Ishikawa (cell line): ENCODE data around the gene MAMLD1.

Experiments used
- CEBPB ChIP-seq: IDR thresholded peaks from 2 replicates; pipeline ENCODE4 v1.6.1; 2012
- CREB1 ChIP-seq: IDR thresholded peaks from 2 replicates; pipeline ENCODE4 v1.6.1; 2012; ENCODE audit warnings: low read depth
- EGR1 ChIP-seq: IDR thresholded peaks from 2 replicates; pipeline ENCODE4 v1.6.1; 2012
- EP300 ChIP-seq: IDR thresholded peaks from 2 replicates; pipeline ENCODE4 v1.6.1; 2012; ENCODE audit warnings: borderline replicate concordance
- FOXM1 ChIP-seq: IDR thresholded peaks from 2 replicates; pipeline ENCODE4 v1.6.1; 2012; ENCODE audit warnings: low read depth, borderline replicate concordance
- MAX ChIP-seq: IDR thresholded peaks from 2 replicates; pipeline ENCODE4 v1.6.1; 2012
- NFIC ChIP-seq: IDR thresholded peaks from 2 replicates; pipeline ENCODE4 v1.6.1; 2012
- RAD21 ChIP-seq: IDR thresholded peaks from 2 replicates; pipeline ENCODE4 v1.6.1; 2012; ENCODE audit warnings: low read depth
- REST ChIP-seq: IDR thresholded peaks from 2 replicates; pipeline ENCODE4 v1.6.1; 2012; ENCODE audit warnings: low read depth, mild to moderate bottlenecking
- TAF1 ChIP-seq: IDR thresholded peaks from 2 replicates; pipeline ENCODE4 v1.6.1; 2012; ENCODE audit warnings: low read depth, mild to moderate bottlenecking
- TCF12 ChIP-seq: IDR thresholded peaks from 2 replicates; pipeline ENCODE4 v1.6.1; 2012; ENCODE audit warnings: low read depth
- TEAD4 ChIP-seq: IDR thresholded peaks from 2 replicates; pipeline ENCODE4 v1.6.1; 2012
- USF1 ChIP-seq: IDR thresholded peaks from 2 replicates; pipeline ENCODE4 v1.6.1; 2012
- YY1 ChIP-seq: IDR thresholded peaks from 2 replicates; pipeline ENCODE4 v1.6.1; 2012; ENCODE audit warnings: low read depth
- ZBTB7A ChIP-seq: IDR thresholded peaks from 2 replicates; pipeline ENCODE4 v1.6.1; 2012; ENCODE audit warnings: low read depth

MAMLD1 gene

GRCh38 chrX:150352114-150352513 lies 11.0 kb upstream of the MAMLD1 start:
- TF ChIP-seq REST (no peak), TEAD4 (no peak), RAD21 (no peak)

GRCh38 chrX:150352581-150352980 lies 10.5 kb upstream of the MAMLD1 start:
- no peak for TF ChIP-seq TAF1
- TF ChIP-seq CEBPB: no peak
- no peak for TF ChIP-seq RAD21
- no peak for TF ChIP-seq MAX

- TF ChIP-seq MAX: no peak
- TF ChIP-seq CEBPB: no peak
- no peak for TF ChIP-seq NFIC
- TF ChIP-seq USF1: no peak
- no peak for TF ChIP-seq TAF1
- no peak for TF ChIP-seq TCF12
- no peak for TF ChIP-seq REST
- TF ChIP-seq CREB1: no peak
- TF ChIP-seq EP300: no peak
- TF ChIP-seq TEAD4: no peak
- no peak for TF ChIP-seq EGR1
- no peak for TF ChIP-seq FOXM1
- TF ChIP-seq YY1: no peak
- TF ChIP-seq RAD21: no peak
Measured at GRCh38 chrX:150355913-150356312, 7.2 kb upstream of the MAMLD1 start.

GRCh38 chrX:150357790-150358189 lies 5.3 kb upstream of the MAMLD1 start:
- TF ChIP-seq TAF1 (no peak), EGR1 (no peak), FOXM1 (no peak), TEAD4 (no peak), USF1 (no peak), TCF12 (no peak), EP300 (no peak), MAX (no peak)

- TF ChIP-seq MAX (no peak), ZBTB7A (no peak), EP300 (no peak), USF1 (no peak), RAD21 (no peak)
Measured at GRCh38 chrX:150358651-150359050, 4.5 kb upstream of the MAMLD1 start.

GRCh38 chrX:150360331-150360730 lies 2.8 kb upstream of the MAMLD1 start:
- TF ChIP-seq EGR1 (no peak), USF1 (no peak), EP300 (no peak), CEBPB (no peak), FOXM1 (no peak), RAD21 (no peak), REST (no peak), MAX (no peak), NFIC (no peak), TAF1 (no peak), TCF12 (no peak), CREB1 (no peak), YY1 (no peak)
